Pancreas (tissue), 10 donors: ENCODE data around the gene ZFR2. TPM values are rescaled to one million over a fixed set of nuclear protein-coding genes. Genes with fewer than 3 reads are reported as not detected.

ENCODE experiments used
- ATAC-seq, 4 donors: fragments of 200-7000 bp; cut with Tn5 transposase; one replicate each; pipeline versions ENCODE4 v1.8.0 to v1.9.1; 2020; ENCODE audit warnings: mild to moderate bottlenecking in 4 of 4, moderate library complexity in 4 of 4
- DNase-seq, 6 donors: peaks; one replicate each; pipeline ENCODE4 v3.0.0-alpha.2; 2020
- FAIRE-seq: peaks from 2 replicates; lab custom pipeline; 2012; peaks lifted over from hg19 to GRCh38; lab: Jason Lieb, UNC
- H3K27ac ChIP-seq, 4 donors: fragments of 200-600 bp; sonication (generic); 1 replicate in 3 of 4; 2 replicates in 1 of 4; pipeline versions ENCODE4 v1.5.0 to v1.8.0; 2020
- H3K27me3 ChIP-seq, 4 donors: fragments of 200-600 bp; one replicate each; pipeline ENCODE4 v1.8.0; 2021
- H3K36me3 ChIP-seq, 3 donors: fragments of 200-600 bp; sonication (generic) in 1 of 3; one replicate each; pipeline versions ENCODE4 v1.5.0 to v1.8.0; 2020 to 2021
- H3K4me1 ChIP-seq, 3 donors: fragments of 200-600 bp; one replicate each; pipeline ENCODE4 v1.8.0; 2021
- H3K4me3 ChIP-seq, 4 donors: fragments of 200-600 bp; sonication (generic) in 2 of 4; one replicate each; pipeline versions ENCODE4 v1.5.0 to v1.8.0; 2020 to 2021
- H3K9me3 ChIP-seq, 4 donors: fragments of 200-600 bp; one replicate each; pipeline ENCODE4 v1.8.0; 2021
- WGBS, 2 donors: extraction: QIAGEN DNeasy Blood & Tissue Kit; methylation state at CpG; one replicate each; pipeline ENCODE4 v1.1.7; 2013; 5-methylcytosine and 5-hydroxymethylcytosine counted together
- intact Hi-C, 3 donors: fragments of 100-400 bp; cut with DNase I; formaldehyde crosslinking; loops; one replicate each; pipeline versions ENCODE4 v1.11.1 to v1.14.2; 2022
- polyA plus RNA-seq, 2 donors: library from polyadenylated mRNA; stranded (reverse); fragments of 200-250 nt; gene quantifications; one replicate each; pipeline ENCODE4 v1.2.3, GENCODE V29; 2013
- total RNA-seq, 6 donors: library from RNA; stranded (reverse); fragmentation: NEBNext Ultra II Directional in 4 of 6; extraction: Animal tissue kit (Norgen Biotek cat#: 25700) in 4 of 6; gene quantifications; one replicate each; pipeline versions ENCODE4 v1.2.1 to v1.2.4, GENCODE V29; 2021 to 2023
- TF ChIP-seq, protein P1 (sequence below), 4 donors: fragments of 200-600 bp; sonication (generic) in 3 of 4; IDR thresholded peaks; one replicate each; pipeline versions ENCODE4 v1.5.0 to v1.8.0; 2021; ENCODE audit warnings: antibody characterized with exemption in 4 of 4
- donor health status: healthy with polysubstance abuse.
- donor health status: DM: no; HTN: no; CAD: no; lungs with moderate emphysema.
- donor health status: DM: no; HTN: no; CAD: no.
- donor health status: control.
- donor health status: control.
- donor health status: Bipolar disorder and iron deficiency.
- donor health status: DM: yes; HTN: yes; CAD: no.
- donor health status: DM: no; HTN: no; CAD: no.
- donor health status: DM: no; HTN: no; CAD: no.
- donor health status: DM: yes; HTN: yes; CAD: no.

ZFR2 gene
- total and polyA plus RNA-seq, 8 donors, result 0.06 to 3.1 (median 0.34) TPM; not detected in 2

DNA sequence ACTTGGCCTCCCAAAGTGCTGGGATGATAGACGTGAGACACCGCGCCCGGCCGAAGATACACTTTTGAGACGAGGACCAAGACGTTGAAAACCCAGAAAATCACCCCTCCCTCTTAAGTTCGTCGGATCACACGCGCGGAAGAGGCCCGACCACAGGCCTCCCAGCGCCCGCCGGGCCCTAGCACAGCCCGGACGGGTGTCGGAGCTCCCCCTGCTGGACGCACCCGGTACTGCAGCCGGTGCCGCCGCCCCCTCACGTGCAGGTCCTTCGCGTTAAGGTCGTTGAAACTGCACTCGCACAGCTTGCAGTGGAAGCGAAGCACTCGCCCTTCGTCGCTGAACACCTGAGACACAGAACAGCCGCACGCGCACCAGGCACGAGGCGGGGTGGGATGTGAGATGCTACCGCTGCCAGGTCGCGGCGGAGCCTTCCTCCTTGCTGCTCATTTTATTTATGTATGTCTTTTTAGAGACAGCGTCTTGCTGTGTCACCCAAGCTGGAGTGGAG, 46.9 kb downstream of the ZFR2 start:
- intact Hi-C loops, result loop anchor here in 1 of 3 donors (5.0 kb wide), 1 partner anchor 155 kb away; no protein-coding TSS in a partner anchor
- H3K9me3 ChIP-seq, result no peaks in the 10 kb centered on the region
- 16% methylated on average over 43 of the region's 43 CpGs for WGBS, 2 donors
- H3K4me3 ChIP-seq, result no peak overlapping the region
- peak; percentile 69 to 93 (median 85) for ATAC-seq
- DNase-seq, result peak in 5 of 6 donors; percentile 34 to 92 (median 65)
- no peak for FAIRE-seq
- TF ChIP-seq, protein P1, sequence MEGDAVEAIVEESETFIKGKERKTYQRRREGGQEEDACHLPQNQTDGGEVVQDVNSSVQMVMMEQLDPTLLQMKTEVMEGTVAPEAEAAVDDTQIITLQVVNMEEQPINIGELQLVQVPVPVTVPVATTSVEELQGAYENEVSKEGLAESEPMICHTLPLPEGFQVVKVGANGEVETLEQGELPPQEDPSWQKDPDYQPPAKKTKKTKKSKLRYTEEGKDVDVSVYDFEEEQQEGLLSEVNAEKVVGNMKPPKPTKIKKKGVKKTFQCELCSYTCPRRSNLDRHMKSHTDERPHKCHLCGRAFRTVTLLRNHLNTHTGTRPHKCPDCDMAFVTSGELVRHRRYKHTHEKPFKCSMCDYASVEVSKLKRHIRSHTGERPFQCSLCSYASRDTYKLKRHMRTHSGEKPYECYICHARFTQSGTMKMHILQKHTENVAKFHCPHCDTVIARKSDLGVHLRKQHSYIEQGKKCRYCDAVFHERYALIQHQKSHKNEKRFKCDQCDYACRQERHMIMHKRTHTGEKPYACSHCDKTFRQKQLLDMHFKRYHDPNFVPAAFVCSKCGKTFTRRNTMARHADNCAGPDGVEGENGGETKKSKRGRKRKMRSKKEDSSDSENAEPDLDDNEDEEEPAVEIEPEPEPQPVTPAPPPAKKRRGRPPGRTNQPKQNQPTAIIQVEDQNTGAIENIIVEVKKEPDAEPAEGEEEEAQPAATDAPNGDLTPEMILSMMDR (IDR thresholded peaks at IDR 0.05), result peak; percentile 96 to 99 (median 98)
- no peaks in the 10 kb centered on the region for H3K4me1 ChIP-seq
- H3K27me3 ChIP-seq, result no peaks in the 10 kb centered on the region
- no peaks in the 10 kb centered on the region for H3K36me3 ChIP-seq
- H3K27ac ChIP-seq, result no peak overlapping the region

DNA sequence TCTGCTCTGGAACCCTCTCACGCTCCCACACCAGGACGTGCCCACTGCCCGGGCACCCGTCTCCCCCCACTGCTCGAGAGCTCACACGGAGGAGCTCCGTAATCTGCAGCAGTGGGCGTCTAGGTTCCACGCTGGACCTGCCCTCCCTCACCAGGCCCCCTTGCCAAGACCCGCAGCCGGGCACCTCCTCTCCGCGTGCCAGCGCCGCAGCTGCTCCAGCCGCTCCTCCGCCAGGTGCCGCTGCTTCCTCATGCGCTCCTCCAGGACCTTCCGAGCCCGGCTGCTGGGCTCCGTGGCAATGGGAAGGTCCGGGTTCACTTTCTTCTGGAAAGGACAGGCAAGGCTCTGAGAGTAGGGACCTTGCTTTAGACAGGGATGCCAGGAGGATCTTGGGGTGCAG, 47.7 kb downstream of the ZFR2 start:
- WGBS, 2 donors, result 79 to 81% methylated on average over 23 of the region's 23 CpGs
- ATAC-seq (peak in 2 of 4 donors; percentile 8 to 24), DNase-seq (peak in 1 of 6 donors; percentile 68), FAIRE-seq (no peak)
- TF ChIP-seq, protein P1 (IDR thresholded peaks at IDR 0.05), result no peak
- Histone ChIP-seq H3K4me1 (no peaks in the 10 kb centered on the region), H3K27me3 (no peaks in the 10 kb centered on the region), H3K27ac (no peak overlapping the region), H3K9me3 (no peaks in the 10 kb centered on the region), H3K4me3 (no peak overlapping the region), H3K36me3 (no peaks in the 10 kb centered on the region)
- intact Hi-C loops, result loop anchor here in 1 of 3 donors (5.0 kb wide), 1 partner anchor 154 kb away; no protein-coding TSS in a partner anchor

DNA sequence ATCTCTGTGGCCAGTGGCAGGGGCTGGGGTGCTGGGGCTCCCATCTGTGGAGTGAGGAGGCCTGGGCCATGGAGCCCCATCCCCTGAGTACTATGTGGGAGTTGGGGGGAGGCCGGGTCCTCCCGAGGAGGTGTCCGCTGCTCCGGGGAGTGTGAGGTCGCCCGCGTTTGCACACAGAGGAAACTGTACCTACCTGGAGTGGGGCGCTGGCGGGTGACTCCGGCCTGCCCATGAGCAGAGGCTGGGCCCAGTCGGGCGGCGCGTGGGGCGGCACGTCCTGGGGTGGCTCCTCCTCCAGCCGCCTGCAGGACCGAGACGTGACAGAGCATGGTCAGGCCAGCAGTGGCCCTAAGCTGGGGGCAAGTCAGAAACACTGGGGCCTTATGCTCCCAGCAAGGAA, 48.8 kb downstream of the ZFR2 start:
- ATAC-seq, result no peak
- intact Hi-C loops, result loop anchor here in 2 of 3 donors (5.0 to 10.0 kb wide), 2 partner anchors 145 to 153 kb away; no protein-coding TSS in a partner anchor
- peak in 1 of 6 donors; percentile 62 for DNase-seq
- Histone ChIP-seq H3K36me3 (no peaks in the 10 kb centered on the region), H3K4me3 (no peak overlapping the region), H3K27ac (no peak overlapping the region), H3K27me3 (no peaks in the 10 kb centered on the region), H3K9me3 (no peaks in the 10 kb centered on the region), H3K4me1 (no peaks in the 10 kb centered on the region)
- no peak for FAIRE-seq
- TF ChIP-seq, protein P1 (IDR thresholded peaks at IDR 0.05), result no peak
- WGBS, 2 donors, result 77 to 86% methylated on average over 15 to 19 of the region's 19 CpGs

DNA sequence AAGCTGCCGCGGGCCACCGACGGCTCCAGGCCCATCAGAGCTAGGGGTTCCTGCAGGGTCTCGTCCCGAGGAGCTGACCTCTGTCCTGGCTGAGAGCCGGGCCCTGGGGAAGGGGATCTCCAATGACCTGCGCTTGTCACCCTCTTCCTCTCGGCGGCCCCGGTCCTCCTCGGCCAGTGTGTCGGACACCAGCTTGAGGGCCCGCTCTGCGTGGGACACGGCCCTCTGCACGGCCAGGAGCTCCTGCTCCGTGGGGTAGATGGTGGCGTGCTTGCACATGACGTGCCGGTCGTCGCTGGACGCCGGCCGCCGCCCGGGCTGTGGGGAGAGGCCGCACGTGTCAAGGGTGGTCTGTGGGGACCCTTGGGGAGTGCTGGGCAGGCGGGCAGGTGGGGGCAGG, 49.9 kb downstream of the ZFR2 start:
- peak in 1 of 6 donors; percentile 63 for DNase-seq
- H3K9me3 ChIP-seq, result no peaks in the 10 kb centered on the region
- FAIRE-seq, result no peak
- intact Hi-C loops, result loop anchor here in 1 of 3 donors (10.0 kb wide), 1 partner anchor 144 kb away; no protein-coding TSS in a partner anchor
- H3K4me1 ChIP-seq, result no peaks in the 10 kb centered on the region
- no peaks in the 10 kb centered on the region for H3K36me3 ChIP-seq
- H3K27me3 ChIP-seq, result no peaks in the 10 kb centered on the region
- ATAC-seq, result no peak
- no peak overlapping the region for H3K4me3 ChIP-seq
- TF ChIP-seq, protein P1 (IDR thresholded peaks at IDR 0.05), result no peak
- 56 to 63% methylated on average over 31 of the region's 31 CpGs for WGBS, 2 donors
- H3K27ac ChIP-seq, result no peak overlapping the region

DNA sequence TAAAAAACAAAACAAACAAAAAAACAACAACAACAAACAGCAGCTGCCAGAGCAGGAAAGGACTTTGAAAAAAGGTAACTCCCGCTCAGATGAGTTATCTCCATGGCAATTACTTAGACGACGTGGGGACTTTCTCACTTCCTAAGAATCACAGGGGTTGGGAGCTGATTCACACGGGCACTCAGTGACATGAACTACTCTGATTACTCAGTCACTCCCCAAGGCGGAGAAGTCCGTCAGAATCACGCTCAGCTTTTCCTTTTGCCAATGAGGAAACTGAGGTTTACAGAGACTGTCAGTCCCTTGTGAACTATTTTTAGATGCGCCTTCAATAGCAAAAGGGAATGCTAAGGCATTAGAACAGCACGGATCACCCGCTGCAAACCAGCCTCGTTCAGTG, 50.4 kb downstream of the ZFR2 start:
- H3K27me3 ChIP-seq, result no peaks in the 10 kb centered on the region
- no peak overlapping the region for H3K4me3 ChIP-seq
- H3K4me1 ChIP-seq, result no peaks in the 10 kb centered on the region
- intact Hi-C loops, result loop anchor here in 1 of 3 donors (10.0 kb wide), 1 partner anchor 144 kb away; no protein-coding TSS in a partner anchor
- no peak overlapping the region for H3K27ac ChIP-seq
- peak in 2 of 4 donors; percentile 42 to 57 for ATAC-seq
- no peaks in the 10 kb centered on the region for H3K36me3 ChIP-seq
- no peak for FAIRE-seq
- no peak for DNase-seq
- TF ChIP-seq, protein P1 (IDR thresholded peaks at IDR 0.05), result no peak
- WGBS, 2 donors, result 35 to 44% methylated on average over 11 of the region's 11 CpGs
- no peaks in the 10 kb centered on the region for H3K9me3 ChIP-seq
